Activated naive CD4-positive, alpha-beta T cell treated with Interleukin-2 at 50 U/mL for 16 hours (primary cell): ENCODE results near the gene CKB.

Source experiments
- DNase-seq: peaks from one replicate; pipeline ENCODE4 v3.0.0-alpha.2; 2020

CKB gene

DNA sequence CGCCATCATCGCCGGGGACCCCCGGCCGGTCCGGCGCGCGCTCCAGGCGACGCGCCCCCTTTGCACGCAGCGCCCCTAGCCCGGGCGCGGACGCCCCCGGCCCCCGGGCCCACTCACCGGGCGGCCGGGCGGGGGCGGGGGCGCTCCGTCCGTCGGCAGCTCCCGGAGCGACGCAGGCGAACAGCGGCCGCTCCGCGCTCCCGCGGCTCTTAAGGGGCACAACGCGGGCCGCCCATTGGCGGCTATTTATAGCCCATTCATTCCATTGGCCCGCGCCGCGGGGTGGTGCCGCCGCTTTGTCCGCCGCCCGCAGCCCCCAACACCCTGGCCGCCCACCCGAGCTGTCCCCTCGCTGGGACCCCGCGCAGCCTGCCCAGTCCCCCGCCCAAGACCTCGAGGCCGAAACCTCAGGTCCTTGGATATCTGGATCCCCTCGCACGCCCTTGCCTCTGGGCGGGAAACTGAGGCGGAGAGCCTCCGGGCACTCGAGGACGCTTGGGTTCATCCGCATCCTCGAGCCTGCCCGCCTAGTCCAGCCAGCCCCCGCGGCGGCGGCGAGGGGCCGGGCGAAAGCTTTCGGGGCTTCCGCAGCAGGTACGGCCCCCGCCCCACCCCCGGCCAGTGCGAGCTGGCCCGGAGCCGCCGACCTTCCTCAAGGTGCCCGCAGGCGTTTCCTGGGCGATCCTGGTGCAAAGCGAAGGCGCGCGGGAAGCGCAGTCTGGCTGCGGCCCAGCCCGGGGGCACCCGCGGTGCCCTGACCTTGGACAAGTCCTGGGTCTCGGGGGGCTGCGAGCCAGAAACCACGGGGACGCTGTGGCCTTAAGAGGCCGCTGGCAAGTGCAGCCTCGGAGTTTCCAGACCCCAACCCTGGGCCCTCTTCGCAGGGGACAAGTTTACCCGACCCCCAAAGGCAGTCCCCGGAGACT lies at the start of gene CKB:
TSS of gene CKB (minus strand) at position 182 of the 926 bp plus-strand sequence. CDS start 337 bp downstream, outside the sequence.
- peak; percentile 30 for DNase-seq

DNA sequence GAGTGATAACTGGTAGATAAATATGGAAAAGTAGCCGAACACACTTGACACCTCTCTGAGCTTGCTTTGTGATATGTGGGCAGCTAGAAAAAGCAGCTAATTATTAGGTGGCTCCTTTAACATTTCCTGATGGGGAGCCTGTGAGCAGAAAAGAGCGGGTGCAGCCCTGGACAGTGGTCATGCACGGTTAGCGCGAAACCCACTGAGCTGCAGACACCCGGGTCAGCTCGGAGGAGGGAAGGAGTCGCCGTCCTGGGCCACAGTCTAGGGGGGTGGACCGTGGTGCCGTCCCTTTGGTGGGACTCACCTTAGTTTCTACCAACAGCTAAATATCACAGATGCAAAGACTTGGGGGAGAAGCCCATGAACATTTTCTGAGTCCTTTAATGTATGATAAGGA lies 46.8 kb upstream of the CKB start:
- DNase-seq = no peak

DNA sequence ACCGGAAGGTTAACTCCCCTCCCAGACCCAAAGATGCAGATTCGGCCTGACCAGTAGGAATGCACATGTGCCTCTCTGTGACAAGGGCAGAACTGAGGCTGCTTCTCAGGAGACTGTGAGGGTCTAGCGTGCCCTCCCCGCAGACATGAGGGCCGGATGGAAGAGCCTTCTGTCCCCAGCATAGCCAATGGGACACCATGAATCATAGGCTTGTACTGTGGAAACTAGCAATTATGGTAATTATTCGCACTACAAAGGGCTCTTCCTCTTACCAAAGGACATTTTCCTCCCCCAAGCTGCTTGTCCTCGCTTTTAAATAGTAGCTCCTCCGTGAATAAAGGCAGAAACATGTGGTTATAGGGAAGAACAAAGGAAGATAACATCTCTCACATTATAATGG lies 46.3 kb upstream of the CKB start:
- no peak for DNase-seq

DNA sequence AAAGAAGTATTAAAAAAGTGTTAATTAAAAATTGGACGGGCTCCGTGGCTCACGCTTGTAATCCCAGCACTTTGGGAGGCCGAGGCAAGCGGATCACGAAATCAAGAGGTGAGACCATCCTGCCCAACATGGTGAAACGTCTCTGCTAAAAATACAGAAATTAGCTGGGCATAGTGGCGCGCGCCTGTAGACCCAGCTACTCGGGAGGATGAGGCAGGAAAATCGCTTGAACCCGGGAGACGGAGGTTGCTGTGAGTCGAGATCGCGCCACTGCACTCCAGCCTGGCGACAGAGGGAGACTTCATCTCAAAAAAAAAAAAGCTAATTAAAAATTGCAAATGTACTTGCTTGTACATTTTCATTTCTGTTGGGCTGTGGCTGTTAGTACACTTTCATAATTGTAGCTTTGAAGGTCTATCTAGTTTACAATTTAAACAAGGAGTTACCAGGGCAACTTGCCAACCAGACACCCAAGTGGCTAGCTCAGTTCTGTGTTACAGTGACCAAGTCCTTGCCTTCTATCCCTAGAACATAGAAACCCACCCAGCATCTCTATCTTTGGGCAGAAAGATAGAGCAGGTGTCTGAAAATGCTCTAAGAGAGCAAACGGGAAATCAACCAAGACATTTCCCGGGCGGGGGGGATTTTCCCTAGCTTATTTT lies 41.3 kb upstream of the CKB start:
- DNase-seq = no peak

DNA sequence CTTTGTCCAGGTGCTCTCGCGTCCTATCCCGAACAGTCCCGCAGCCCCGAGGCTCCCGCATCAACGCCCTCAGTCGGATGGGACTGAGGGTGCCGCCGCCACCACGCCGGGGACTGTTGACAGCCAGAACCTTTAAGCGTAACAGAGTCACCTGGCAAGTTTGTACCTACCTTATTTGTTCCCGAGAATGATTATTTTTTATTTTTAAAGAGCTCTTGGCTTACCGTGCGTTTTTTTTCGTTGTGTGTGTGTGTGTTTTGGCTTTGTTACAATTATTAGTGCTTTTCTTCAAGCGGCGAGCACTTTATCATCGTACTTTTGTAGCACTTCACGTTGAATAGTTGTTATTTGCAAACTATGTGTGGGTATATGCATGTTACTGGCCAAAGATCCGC lies 40.6 kb upstream of the CKB start:
- no peak for DNase-seq

DNA sequence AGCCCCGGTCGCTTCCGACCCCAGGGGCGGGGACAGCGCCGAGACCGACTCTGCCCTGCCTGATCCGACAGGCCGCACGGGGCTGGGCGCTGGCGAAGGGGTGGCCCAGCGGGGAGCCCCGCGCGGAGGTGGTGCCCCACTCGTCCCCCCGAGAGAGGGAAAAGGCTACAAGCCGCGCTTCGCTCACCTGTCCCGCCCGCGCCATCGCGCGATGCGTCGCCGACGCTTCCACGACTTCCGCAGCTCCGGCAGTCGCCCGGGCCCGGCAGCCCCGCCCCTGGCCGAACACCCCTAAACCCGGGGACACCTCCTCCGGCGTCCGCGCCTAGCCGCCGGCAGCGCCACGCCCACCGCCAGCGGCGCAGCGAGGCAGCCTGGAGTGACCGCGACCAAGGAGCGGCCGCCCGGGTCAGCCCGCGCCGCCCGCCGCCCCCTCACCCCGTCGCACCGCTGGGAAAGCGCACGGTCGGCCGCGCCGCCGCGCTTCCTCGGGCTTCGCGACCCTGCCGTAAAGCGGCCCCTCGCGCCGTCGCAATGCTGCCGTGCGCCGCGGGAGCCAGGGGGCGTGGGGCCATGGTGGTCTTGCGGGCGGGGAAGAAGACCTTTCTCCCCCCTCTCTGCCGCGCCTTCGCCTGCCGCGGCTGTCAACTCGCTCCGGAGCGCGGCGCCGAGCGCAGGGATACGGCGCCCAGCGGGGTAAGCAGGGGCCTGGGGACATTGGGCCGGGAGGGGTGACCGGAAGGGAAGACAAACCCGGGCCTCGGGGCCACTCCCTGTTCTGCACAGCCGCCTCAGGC lies 40.0 kb upstream of the CKB start, which contains the start of the genes BAG5 and COA8:
TSS of gene BAG5 (minus strand) at position 229 of the 797 bp plus-strand sequence. CDS start 1,493 bp downstream, outside the sequence.
TSS of gene COA8 (plus strand) at position 532 of the 797 bp plus-strand sequence. CDS start at position 574, 42 bp downstream.
- DNase-seq = peak; percentile 88

DNA sequence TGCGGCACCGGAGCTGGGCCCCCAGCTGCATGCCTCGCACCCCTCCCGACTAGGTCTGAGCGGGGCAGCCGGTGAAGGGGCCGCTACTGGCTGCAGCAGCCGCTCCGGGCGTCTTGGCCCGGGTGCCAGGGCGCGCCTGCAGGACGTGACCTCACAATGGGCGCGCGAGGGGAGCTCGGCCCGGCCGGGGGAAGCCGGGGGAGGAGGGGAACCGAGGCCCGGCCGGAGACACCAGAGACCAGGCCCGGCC lies 39.5 kb upstream of the CKB start:
- DNase-seq = no peak

DNA sequence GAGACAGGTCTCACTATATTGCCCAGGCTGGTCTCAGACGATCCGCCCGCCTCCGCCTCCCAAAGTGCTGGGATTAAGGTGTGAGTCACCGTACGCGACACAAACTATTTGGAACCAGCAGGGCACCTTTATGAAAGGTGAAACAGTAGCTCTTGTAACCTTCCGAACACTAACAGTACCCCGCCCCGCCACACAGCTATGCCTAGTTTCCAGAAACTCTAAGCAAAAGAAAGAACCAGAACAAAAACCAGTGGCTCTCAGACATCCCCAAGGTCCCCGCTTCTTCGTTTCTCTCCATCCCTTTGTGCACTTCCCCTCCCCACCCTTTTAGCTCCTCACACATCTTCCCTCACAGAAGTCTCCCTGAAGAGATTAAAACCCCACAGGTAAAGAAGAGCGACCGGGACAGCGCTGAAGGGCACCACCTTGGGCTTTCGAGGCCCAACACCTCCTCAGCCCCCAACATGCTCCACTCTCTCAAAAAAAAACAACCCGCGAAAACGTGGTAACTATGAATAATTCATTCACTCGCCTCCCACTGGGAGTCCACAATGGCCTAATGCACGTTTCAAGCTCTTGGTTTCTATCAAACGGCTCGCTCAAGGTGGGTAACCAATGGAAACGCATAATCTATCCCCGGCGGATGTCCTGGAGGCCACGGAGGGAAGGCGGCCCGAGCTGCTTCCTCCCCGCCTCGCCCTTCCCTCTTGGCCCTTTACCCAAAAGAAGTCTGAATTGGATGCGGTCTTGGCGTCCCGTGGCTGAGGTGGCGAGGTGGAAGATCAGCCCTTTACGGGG lies 39.0 kb upstream of the CKB start:
- DNase-seq = peak; percentile 45

DNA sequence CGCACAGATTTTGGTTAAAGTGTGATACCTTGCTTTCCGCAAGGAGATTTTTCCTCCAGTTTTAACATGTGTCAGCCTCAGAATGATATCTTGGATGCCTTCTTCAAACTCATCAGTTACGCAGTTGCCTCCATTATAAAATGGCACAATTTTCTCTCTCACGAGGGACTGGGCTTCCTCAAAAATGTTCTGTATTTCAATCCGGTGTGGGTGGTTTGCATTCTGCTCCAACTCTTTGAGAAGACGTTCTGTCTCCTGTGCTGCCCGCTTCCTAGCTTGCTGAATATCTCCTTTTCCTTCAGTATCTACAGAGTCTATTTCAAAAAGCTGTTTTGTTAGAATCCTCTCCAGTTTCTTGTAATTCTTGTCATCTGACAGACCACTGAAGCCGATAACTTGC lies 38.1 kb upstream of the CKB start:
- no peak for DNase-seq

DNA sequence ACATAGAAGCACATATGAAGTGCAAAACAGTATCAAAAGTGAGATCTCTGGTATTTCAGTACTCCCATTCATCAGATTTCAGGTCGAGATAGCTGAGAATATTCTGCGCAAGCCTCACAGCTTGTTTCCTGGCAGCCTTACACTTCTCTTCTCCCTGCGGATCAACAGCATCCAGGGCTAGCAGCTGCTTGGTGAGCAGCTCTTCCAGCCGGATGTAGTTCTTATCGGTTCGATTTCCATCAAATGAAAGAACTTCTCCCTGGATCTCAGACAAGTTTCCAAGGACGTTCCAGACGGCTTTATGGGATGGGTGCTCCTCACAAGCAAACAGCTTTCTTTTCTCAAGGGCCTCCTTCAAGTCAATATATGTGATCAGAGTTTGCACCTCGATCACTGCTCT lies 37.1 kb upstream of the CKB start:
- DNase-seq = no peak

DNA sequence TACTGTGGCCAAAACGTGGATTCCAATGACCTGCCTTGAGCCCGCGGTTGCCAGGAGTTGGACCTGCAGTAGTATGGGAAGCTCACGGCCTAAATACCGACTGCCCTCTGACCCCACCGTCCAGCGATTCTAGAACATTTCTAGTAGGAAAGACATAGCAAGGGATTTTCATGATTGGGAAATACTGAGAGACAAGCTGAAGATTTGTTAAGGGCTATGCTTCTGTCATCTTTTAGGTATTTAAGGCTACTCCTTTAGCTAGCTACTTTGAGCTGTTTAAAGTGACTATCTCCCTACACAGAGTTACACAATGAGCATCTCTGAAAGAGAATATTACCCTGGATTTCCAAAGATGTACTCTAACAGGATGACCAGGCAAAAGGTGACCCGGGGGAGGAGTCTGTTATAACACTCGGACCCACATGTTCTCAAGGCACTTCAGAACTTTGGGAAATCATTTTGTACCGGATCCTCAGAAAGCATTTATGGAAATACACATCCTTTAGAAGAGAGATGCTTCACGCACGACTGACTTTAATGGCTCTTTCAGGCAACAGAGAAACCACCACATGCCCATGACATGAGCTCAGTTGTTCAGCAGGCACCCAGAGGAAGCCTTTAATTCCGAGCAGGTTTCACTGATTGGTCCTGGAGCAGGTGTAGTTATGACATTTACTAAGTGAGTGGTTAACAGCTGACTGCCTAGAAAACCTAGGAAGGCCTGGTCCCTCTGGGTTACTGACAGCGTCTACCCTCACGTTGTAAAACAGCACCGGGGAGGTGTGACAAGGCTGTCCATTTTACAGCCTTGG lies 35.6 kb upstream of the CKB start:
- no peak for DNase-seq

DNA sequence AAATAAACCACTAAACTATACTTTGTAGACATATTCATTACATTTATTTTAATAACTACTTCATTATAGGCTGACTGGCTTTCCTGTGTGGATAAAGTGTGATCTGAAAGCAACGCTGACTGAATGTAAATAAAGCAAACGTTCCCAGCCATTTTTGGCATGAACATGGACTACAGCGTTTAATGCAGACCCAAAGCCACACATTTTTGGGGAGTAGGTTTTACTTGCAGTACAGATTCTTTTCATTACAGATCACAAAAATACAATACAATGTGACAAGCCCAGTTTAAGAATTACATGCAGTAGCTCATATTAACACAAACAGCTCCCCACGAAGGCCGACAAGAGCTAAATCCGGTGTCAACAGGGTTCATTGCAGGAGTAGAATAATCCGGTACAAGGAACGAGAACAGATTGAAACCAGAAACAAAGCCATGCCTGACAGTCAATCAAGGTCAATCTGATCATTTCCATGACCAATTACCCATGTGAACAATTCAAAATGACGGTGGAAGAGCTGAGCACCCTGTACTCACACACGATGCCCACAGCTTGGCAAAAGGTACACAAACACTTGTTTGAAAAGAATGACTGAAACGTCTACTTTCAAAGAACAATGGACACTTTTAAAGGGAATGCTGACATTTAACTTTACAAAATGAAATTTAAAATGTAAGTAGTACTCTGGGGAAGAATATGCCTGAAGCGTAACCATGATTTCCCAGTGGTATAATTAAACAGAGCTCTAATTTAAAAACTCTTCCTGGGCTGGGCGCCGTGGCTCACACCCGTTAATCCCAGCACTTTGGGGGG lies 34.5 kb upstream of the CKB start:
- DNase-seq = no peak

DNA sequence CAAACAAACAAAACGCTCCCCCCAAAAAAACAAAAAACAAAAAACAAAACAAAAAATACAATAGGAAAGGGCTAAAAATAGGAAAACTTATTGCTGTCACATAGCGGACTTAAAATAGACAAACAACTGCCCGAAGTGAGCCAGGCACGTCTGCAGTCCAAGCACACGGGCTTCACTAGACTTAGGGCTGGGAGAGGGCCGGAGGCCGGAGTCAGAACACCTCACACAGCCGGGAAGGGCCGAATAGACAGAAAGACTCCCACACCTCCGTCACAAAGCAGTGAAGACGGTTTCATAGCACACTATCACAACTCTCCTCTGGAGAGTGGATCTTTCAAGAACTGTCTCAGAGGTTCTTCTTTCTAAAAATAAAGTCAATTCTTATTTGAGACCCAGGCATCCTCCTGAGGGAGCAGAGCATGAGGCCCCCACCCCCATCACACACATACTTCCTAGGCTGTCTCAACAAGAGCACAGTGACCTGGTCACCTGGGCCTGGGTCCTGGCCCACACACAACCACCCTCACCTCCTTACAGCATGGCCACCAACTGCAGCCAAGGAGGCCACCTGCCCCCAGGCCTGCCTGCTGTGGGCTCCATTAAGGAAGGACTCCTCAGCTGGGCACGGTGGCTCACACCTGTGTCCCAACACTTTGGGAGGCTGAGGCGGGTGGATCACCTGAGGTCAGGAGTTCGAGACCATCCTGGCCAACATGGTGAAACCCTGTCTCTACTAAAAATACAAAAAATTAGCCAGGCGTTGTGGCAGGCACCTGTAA lies 33.1 kb upstream of the CKB start:
- DNase-seq = no peak

DNA sequence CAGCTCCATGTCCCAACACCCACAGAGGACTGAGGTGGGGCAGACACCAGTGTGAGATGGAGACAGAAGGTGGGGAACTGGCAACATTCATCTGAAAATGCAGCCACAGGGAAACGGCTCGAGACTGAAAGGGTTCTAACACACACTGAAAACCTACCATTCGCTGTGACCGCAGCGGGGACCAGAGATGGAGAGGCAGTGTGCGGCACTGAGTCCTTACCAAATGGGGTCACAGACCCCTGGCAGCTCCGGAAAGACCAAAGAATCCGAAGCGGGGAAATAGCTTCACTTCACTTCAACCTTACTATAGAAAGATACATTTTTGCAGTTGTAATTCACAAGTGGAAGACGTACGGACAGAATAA lies 30.2 kb upstream of the CKB start:
- DNase-seq = no peak

DNA sequence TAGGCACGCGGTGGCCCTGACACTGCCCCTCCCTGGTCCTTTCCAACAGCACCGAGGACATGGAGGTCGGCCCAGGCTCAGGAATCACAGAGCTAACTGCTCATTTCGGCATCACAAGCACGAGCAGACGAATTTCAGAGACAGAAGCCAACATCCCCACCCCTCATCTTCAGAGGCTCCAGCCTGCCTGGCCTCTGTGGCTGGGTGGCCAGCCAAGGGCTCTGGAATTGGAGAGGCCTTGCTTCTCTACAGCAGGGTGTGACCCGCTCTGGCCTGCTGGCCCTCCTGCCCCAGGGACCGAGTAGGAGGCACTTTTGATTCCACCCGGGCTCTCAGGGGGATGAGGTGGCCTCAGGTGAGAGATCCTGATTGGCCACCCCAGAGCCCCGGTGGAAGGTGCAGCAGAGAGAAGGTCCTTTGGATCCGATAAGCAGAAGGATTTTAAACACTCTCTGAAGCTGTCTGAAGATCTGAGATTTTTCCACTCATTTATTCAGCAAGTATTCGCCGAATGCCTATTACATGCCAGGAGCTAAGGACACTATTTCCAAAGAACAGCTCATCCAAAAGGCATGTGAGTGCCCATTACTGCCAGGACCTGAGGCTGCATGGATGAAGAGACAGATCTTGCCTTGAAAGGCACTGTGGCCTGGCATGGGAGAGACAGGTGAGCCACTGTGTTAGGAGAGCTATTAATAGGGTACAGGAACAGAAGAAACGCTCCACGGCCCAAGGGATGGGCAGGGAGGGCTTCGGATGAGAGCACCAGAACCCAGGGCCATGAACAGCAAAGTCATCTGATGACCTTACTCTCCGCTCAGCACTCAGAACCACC lies 29.6 kb upstream of the CKB start:
- DNase-seq = no peak

DNA sequence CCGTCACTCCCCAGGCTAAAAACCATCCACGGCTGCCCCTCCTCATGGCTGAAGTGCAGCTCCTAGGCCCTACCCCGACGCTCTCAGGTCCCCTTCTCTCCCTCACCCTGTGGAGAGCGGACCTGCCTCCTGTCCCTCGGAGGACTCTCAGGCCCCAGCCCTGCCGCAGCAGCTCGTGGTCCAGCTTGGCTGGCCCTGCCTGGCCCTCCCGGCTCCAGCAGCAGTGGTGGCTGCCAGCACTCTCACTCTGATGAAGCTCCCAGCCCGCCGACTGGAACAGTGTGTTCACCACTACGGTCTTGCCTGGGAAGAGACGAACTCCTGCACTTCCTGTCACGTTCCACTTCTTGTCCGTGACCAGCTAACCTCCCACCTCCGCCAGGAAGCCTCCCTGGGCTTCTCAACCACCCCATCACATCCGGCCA lies 28.7 kb upstream of the CKB start:
- no peak for DNase-seq

DNA sequence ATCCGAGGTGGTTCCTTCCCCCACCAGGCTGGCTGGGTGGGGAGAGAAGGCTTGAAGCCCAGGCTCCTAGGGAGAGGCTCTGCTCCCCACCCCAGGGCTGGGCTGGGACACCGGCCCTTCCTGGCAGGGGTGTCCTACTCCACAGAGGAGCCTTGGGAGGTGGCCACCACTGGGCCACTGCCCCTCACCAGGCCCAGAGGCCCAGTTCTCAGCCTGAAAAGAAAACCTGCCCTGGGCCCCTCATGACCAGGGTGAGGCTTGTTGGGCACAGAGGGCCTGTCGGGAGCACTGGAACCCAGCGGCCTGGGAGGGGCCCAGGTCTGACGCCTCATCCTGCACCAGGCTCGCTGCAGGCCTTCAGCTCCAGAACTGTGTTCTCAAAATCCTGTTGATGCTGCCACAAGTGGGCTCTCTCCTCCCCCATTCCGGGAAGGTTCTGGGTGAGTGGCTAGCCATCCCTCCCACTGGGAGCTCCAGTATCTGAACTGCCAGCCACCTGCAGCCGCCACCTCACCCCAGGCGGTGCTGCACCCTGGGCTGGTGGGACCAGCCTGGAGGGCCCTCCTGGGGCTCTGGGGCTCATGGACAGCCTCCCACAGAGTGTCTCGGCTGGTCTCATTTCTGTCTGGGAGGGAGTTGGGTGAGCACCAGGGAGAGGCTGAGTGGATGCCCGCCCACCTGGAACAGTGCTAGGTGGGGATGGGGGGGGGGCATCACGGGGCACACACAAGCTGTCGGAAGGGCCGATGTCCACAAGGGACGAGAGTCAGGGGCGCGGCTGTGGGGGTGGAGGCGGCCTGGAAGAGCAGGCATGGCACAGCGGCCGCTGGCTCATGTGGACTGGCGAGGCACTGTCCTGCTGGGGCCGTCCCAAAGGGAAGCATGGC lies 28.1 kb upstream of the CKB start:
- no peak for DNase-seq
